Measurements from ENCODE around the gene CFAP46.

DNA sequence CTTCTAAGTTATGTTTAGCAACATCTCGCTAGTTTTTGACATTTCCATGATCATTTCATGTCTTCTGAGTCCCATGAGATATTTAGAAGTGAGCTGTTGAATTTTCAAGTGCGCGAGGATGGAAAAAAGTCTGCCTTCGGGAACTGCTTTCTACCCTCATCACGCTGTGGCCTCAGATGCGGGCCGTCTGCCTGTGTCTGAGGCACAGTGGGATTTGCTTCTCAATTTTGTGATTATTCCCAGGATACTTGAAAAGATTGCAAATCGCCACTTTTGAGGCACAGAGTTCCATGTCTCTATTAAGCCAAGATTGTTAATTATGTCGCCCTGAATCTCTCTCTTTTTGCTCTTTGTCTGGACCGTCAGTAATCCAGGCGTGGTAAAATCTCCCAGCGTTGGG lies 125.7 kb downstream of the CFAP46 start:
- TF ChIP-seq, protein P1, sequence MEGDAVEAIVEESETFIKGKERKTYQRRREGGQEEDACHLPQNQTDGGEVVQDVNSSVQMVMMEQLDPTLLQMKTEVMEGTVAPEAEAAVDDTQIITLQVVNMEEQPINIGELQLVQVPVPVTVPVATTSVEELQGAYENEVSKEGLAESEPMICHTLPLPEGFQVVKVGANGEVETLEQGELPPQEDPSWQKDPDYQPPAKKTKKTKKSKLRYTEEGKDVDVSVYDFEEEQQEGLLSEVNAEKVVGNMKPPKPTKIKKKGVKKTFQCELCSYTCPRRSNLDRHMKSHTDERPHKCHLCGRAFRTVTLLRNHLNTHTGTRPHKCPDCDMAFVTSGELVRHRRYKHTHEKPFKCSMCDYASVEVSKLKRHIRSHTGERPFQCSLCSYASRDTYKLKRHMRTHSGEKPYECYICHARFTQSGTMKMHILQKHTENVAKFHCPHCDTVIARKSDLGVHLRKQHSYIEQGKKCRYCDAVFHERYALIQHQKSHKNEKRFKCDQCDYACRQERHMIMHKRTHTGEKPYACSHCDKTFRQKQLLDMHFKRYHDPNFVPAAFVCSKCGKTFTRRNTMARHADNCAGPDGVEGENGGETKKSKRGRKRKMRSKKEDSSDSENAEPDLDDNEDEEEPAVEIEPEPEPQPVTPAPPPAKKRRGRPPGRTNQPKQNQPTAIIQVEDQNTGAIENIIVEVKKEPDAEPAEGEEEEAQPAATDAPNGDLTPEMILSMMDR (IDR thresholded peaks at IDR 0.05; ENCODE audit: poor library complexity) = no peak
- TF ChIP-seq EZH2phosphoT487 (IDR thresholded peaks at IDR 0.05; ENCODE audit: low read depth, severe bottlenecking, unreplicated experiment) (no peak), EZH2 (IDR thresholded peaks at IDR 0.05; ENCODE audit: borderline replicate concordance) (no peak)

All from hepatocyte (in vitro differentiated cells).